Measurements from ENCODE around the gene PPP2R5C.

DNA sequence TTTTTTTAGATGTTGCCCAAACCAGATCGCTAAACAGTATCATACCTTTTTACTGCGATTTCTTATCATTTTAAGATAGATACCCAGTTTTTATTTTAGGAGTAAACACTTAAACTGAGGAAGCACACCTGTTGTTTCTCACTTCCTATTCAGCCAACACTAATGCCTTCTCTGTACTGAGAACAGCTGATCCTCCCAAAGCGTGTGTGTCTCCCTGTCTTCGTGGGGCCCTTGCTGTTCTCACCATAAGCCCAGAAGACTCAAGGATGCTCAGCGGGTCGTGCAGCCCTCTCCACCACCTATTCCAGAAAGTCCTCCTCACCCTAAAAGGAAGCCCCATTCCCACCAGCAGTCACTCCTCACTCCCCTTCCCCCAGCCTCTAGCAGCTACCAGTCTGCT lies 14.8 kb downstream of the PPP2R5C start:
- TF ChIP-seq, protein P1, sequence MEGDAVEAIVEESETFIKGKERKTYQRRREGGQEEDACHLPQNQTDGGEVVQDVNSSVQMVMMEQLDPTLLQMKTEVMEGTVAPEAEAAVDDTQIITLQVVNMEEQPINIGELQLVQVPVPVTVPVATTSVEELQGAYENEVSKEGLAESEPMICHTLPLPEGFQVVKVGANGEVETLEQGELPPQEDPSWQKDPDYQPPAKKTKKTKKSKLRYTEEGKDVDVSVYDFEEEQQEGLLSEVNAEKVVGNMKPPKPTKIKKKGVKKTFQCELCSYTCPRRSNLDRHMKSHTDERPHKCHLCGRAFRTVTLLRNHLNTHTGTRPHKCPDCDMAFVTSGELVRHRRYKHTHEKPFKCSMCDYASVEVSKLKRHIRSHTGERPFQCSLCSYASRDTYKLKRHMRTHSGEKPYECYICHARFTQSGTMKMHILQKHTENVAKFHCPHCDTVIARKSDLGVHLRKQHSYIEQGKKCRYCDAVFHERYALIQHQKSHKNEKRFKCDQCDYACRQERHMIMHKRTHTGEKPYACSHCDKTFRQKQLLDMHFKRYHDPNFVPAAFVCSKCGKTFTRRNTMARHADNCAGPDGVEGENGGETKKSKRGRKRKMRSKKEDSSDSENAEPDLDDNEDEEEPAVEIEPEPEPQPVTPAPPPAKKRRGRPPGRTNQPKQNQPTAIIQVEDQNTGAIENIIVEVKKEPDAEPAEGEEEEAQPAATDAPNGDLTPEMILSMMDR (IDR thresholded peaks at IDR 0.05; ENCODE audit: poor library complexity, severe bottlenecking): no peak
- TF ChIP-seq TAF1 (IDR thresholded peaks at IDR 0.05; ENCODE audit: low read depth) (no peak), RAD21 (conservative IDR thresholded peaks at IDR 0.05) (no peak), POLR2AphosphoS5 (IDR thresholded peaks at IDR 0.05) (no peak), MXI1 (conservative IDR thresholded peaks at IDR 0.05; ENCODE audit: poor library complexity, severe bottlenecking) (no peak), EZH2 (IDR thresholded peaks at IDR 0.05; ENCODE audit: borderline replicate concordance, insufficient read depth, low read length, poor library complexity, severe bottlenecking) (no peak), EP300 (conservative IDR thresholded peaks at IDR 0.05; ENCODE audit: poor library complexity, severe bottlenecking) (no peak)
- TF ChIP-seq, protein P2, sequence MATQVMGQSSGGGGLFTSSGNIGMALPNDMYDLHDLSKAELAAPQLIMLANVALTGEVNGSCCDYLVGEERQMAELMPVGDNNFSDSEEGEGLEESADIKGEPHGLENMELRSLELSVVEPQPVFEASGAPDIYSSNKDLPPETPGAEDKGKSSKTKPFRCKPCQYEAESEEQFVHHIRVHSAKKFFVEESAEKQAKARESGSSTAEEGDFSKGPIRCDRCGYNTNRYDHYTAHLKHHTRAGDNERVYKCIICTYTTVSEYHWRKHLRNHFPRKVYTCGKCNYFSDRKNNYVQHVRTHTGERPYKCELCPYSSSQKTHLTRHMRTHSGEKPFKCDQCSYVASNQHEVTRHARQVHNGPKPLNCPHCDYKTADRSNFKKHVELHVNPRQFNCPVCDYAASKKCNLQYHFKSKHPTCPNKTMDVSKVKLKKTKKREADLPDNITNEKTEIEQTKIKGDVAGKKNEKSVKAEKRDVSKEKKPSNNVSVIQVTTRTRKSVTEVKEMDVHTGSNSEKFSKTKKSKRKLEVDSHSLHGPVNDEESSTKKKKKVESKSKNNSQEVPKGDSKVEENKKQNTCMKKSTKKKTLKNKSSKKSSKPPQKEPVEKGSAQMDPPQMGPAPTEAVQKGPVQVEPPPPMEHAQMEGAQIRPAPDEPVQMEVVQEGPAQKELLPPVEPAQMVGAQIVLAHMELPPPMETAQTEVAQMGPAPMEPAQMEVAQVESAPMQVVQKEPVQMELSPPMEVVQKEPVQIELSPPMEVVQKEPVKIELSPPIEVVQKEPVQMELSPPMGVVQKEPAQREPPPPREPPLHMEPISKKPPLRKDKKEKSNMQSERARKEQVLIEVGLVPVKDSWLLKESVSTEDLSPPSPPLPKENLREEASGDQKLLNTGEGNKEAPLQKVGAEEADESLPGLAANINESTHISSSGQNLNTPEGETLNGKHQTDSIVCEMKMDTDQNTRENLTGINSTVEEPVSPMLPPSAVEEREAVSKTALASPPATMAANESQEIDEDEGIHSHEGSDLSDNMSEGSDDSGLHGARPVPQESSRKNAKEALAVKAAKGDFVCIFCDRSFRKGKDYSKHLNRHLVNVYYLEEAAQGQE (IDR thresholded peaks at IDR 0.05; ENCODE audit: borderline replicate concordance): no peak
